Measurements from ENCODE around the gene SEC16A.
"Not testable (repeated sequence)": the region's sequence is repeated elsewhere in the genome, so short reads cannot be mapped to it uniquely, and the experiment has no call there.

Gene SEC16A

GRCh38 chr9:136419092-136419420 lies 63.8 kb downstream of the SEC16A start:
- no peak for DNase-seq (ENCODE audit: low read depth in 2 of 2)

DNA sequence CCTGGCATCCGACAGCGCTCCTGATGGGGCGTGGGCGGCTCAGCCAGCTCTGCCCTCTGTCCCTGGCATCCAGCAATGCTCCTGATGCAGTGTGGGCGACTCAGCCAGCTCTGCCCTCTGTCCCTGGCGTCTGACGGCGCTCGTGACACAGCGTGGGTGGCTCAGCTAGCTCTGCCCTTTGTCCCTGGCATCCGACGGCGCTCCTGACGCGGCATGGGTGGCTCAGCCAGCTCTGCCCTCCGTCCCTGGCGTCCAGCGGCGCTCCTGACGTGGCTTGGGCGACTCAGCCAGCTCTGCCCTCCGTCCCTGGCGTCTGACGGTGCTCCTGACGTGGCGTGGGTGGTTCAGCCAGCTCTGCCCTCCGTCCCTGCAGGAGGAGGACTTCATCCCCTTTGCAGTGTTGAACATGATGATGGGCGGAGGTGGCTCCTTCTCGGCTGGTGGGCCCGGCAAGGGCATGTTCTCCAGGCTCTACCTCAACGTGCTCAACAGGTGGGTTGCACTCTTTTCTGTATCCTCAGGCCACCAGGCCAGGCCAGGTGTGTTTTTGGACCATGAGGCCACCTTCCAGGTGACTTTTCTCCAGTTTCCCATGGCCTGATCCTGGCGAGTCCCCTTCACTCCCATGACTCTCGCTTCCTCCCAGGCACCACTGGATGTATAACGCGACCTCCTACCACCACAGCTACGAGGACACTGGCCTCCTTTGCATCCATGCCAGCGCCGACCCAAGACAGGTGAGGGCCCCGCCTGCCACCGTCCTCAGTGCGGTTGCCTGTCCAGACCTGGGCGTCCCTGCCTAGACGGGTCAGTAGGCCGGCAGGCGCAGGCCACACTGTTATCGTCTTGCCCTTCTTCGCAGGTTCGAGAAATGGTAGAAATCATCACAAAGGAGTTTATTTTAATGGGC lies 64.4 kb downstream of the SEC16A start:
- DNase-seq (ENCODE audit: low read depth in 2 of 2): no peak

- no peak for DNase-seq (ENCODE audit: low read depth in 2 of 2)
Observed at GRCh38 chr9:136416914-136417313, 65.9 kb downstream of the SEC16A start.

GRCh38 chr9:136416427-136416826 lies 66.4 kb downstream of the SEC16A start:
- DNase-seq (ENCODE audit: low read depth in 2 of 2): no peak

DNA sequence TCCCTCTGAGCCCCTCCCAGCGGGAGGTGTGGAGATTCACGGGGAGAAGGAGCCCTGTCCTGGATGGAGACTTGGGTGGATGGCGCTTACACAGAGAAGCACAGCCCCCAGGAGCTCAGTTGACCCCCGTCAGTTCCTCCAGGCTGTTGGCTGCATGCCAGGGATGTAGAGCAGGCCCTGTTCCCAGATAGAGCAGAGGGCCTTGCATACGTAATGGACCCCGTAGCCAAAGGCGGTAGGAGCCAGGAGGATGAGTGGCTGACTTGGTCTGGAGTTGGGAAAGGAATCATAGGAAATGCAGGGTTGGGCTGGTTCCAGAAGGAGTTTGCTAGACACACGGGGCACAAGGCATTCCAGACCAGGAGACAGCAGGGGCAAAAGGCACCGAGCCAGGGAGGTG lies 69.9 kb downstream of the SEC16A start:
- DNase-seq (ENCODE audit: low read depth in 2 of 2): no peak

- DNase-seq (ENCODE audit: low read depth in 2 of 2): no peak
Observed at GRCh38 chr9:136411378-136411777, 71.5 kb downstream of the SEC16A start.

DNA sequence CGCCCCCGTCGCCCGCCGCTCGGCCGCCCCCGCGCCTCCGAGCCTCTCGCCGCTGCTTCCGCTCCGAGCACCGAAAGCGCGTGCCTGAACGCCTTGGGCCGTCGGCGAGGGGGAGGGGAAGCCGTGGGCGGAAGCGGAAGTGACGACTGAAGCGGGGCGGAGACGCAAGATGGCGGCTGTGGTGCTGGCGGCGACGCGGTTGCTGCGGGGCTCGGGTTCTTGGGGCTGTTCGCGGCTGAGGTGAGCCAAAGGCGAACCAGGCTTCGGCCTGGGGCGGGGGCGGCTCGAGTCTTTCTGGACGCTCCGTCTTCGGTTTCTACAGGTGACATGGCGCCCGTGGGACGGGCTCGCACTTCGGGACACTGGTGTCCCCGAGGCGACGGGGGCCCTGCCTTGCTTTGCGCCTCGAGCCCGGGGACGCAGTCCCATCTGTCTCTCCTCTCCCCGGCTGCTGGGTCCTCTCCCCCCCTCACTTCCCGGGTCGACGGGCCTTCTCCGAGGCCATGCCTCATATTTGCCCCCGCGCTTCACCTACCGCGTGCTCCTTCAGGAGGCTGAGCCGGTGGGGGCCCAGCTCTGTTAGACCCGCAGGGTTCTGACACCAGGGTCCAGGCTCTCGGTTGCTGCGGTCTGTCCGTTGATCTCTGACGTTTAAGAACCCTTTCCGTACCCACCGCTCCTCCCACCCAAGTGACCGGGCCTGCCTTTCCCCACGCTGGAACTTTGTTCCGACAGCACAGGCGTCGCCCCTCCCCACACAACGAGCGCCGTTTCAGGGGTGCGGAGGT lies 72.1 kb downstream of the SEC16A start, which contains the start of the genes ENTR1 and PMPCA:
TSS of gene ENTR1 (minus strand) at position 115 of the 788 bp plus-strand sequence. CDS start 217 bp downstream, outside the sequence.
TSS of gene PMPCA (plus strand) at position 159 of the 788 bp plus-strand sequence. CDS start at position 170, 11 bp downstream.
- peak; percentile 99 for DNase-seq (ENCODE audit: low read depth in 2 of 2)

DNA sequence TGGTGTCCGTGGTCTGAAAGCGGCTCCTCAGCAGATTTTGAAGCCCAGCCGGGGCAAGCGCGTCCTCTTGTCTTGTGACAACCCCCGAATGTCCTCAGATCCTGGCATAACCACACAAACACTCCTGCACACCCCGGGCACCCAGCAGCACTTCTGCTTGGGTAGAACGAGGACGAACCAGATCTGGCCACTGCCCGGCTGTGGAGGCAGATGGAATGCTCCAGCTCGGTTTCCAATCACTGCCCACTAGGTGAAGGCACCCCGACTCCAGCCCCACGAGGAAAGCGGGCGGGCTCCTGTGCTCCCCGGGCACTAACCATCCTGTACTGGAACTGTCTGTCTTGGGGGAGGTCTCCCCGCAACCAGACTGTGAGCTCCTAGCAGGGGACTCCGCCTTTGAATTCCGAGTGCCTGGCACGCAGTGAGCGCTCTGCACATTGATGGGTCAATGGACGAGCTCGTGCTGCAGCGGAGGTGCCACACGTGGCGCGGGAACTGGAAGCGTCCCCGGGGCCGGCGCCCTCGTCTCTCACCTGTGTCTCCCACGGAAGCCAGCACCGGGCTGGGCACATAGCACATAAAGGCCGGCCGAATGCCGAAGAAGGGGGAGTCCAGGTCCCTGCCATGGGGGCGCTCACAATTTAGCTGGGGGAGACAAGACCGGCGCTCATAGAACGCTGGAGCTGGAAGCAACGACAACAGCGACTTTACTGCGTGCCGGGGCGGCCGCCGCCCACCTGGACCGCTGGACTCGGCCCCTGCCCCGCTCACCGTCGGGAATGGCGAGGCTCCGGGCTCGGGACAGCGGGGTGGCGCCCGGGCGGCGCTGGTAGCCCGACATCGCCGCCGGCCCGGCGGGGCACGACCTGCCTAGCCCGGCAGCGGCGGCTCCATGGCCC lies 73.0 kb downstream of the SEC16A start:
- DNase-seq (ENCODE audit: low read depth in 2 of 2): peak in 1 of 2 donors; percentile 18

DNA sequence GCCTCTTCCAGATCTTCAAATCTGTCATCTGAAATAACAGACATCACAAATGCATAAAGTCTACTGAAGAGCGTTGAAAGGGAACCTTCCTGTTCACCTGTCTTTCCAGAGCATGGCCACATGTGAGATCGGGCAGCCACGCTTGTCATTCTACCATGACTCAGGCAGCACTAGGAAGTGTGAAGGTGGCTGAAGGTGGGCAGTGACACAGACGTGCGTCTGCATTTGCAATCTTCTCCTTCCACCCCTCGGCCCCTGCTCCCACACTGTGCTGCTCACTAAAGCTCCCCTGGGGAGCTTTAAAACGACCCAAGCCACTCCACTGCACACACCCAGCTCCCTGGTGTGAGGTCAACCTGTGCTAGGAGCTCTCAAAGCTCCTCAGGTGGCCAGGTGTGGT lies 74.9 kb downstream of the SEC16A start:
- DNase-seq (ENCODE audit: low read depth in 2 of 2): no peak

GRCh38 chr9:136407061-136407460 lies 75.8 kb downstream of the SEC16A start:
- not testable (repeated sequence) for DNase-seq (ENCODE audit: low read depth in 2 of 2)

GRCh38 chr9:136405904-136406303 lies 76.9 kb downstream of the SEC16A start:
- not testable (repeated sequence) for DNase-seq (ENCODE audit: low read depth in 2 of 2)

DNA sequence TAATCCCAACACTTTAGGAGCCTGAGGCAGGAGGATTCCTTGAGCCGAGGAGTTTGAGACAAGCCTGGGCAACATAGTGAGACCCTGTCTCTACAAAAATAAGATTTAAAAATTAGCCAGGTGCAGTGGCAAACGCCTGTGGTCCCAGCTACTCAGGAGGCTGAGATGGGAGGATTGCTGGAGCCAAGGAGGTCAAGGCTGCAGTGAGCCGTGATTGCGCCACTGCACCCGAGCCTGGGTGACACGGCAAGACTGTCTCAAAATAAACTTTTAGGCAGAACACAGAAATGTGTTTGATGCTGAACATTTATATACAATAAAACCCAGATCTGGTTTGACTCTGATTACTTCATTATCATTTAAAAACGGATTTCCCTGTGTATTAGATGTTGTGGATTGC lies 77.4 kb downstream of the SEC16A start:
- no peak for DNase-seq (ENCODE audit: low read depth in 2 of 2)

DNA sequence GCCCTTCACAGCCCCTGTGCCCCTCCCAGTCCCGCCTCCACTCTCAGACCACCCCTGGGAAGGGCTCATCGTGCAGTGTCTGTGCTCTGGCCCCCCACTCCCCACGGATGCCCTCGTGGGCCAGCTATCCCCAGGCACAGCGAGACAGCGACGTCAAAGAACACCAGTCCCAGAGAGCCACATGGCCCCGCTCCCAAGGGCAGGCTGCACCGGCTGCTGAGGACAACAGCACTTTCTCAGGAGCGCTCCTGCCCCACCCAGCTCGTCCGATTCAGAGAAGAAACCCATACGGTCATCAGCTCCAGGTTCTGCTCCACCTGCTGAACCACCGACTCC lies 78.1 kb downstream of the SEC16A start:
- no peak for DNase-seq (ENCODE audit: low read depth in 2 of 2)

DNA sequence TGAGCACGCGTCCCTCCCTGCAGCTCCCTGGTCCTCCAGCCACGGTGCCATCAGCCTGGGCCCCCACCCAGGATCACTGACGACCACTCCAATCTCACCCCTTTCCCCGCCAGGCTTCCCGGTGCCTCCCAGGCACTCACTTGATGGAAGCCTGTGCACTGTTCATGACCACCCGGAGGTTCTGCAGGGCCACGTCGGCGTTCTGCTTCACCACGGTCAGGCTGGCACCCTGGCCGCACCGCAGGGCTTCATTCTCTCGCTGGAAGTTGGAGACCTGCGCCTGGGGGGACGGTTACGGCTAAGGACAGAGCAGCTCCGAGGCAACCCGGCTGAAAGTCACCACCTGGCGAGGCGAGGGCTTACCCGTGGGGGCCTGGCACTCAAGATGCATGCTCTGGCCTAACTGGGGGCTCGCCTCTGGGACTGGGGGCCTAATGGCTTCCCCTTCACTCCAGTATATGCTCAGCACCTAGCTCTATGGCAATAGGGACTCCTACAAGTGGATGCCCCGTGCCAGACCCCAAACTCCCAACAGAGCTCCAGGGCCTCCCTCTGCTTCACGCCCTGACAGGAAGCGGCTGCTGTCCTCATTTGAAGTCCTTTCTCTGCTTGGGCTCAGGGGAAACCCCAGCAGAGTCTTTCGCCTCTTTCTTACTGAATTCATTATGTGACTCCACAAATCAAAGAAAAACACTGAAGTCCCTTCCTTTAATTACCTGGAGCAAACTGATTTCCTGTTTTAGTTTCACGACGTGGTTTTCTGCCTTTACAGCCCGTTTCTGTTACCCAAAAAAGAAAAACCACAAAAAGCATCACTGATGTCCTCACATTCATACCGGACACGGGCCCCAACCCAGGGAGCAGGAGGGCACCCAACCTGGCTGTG lies 78.7 kb downstream of the SEC16A start:
- no peak for DNase-seq (ENCODE audit: low read depth in 2 of 2)

DNA sequence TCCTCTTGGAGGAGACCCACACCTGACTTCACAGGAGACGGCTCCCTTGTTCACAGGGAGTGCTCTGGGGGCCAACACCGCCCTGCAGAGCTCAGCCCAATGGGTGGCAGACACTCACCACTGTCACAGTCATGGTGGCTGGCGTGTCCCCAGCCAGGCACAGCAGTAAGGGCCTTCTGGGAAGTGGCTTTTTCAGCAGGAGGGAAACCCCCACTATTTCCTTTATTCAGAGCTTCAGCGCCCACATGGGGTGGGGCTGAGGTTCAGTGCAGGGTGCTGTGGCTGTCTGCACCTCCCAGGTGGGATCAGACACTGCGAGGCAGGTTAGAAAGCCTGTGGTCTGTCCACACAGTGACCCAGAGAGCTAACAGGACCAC lies 79.3 kb downstream of the SEC16A start:
- DNase-seq (ENCODE audit: low read depth in 2 of 2): peak; percentile 59 to 67

GRCh38 chr9:136402067-136402466 lies 80.8 kb downstream of the SEC16A start:
- DNase-seq (ENCODE audit: low read depth in 2 of 2): no peak

DNA sequence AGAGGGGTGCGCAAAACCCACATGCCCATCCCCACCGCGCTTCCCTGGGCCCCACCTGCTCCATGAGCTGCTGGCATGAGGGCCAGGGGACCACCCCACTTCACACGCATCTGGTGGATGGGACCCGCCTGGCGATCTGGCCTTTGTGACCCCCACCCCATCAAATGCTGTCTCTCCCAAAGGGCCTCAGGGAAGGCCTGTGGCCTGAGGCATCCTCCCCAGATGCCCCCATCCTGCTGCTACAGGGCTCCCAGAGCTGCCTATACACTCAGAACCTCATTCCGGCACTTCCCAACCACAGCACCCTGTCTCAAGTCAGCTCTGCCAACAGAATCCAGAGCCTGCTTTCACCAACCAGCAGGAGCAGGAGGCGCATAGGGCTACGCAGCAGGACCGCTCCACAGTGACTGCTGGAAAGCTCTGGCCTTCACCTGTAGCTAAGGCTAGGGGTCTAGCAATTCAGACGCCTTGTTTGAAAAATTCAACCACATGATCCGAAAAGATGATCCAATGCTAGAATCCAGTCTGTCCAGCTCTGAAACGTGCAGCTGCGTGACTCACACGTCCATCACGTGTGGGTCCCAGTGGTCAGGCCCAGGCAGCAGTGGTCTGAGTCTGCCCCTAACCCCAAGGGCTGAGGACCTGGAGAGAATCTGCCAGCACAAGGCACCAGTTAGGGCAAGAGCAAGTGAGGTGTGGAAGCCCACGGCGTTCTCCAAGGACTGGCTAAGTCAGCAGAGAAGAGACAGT lies 81.5 kb downstream of the SEC16A start:
- DNase-seq (ENCODE audit: low read depth in 2 of 2): no peak

DNA sequence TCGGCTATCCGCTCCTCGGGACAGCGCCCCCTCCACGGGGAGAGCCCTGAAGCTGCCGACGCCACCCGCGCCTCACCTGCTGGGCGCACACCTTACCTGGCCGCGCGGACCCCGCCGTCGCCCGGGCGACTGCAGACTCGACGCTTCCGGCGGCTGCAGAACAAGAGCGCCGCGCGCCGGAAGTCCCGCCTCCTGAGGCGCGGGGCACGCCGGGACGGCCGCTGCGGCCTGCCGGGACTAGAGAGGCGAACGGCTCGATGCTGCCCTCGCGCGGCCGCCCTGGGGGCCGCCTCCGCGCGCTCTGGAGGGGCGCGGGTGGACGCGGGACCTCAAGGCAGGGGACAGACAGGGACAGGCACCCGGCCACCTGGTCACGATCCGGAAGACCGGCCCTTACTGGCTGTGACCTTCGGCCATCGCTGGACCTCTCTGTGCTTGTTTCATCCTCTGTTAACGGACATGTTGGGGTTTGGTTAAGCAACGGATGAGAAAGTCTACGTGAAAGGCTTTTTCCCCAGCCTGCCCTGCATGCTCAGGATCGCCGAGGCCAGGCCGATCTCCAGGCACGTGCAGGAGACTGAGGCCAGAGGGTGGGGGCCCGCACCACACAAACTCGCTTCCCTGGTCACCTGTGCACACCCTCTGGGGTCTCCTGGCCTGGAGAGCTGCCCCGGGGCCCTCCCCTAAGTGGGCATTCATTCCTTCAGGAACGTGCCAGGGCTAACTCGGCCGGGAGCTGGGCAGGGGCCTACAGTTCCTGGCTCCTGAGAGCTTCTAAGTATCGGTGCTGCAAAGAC lies 82.6 kb downstream of the SEC16A start, which contains the start of gene SNAPC4:
TSS of gene SNAPC4 (minus strand) at position 133 of the 797 bp plus-strand sequence. CDS start 1,742 bp downstream, outside the sequence.
- peak; percentile 82 to 87 for DNase-seq (ENCODE audit: low read depth in 2 of 2)
